H1 (cell line): ENCODE results near the gene CYP2J2. TPM values are rescaled to one million over a fixed set of nuclear protein-coding genes. Genes with fewer than 3 reads are reported as not detected.

Experiments used
- CREB1 ChIP-seq: IDR thresholded peaks from 2 replicates; pipeline ENCODE4 v1.6.1; 2012; ENCODE audit warnings: inconsistent platforms
- SRF ChIP-seq: IDR thresholded peaks from 2 replicates; pipeline ENCODE4 v1.6.1; 2011; ENCODE audit warnings: mild to moderate bottlenecking, low read depth, low read length, moderate library complexity
- polyA plus RNA-seq, 7 experiments: library from polyadenylated mRNA; depleted of rRNA in 3 of 7; stranded (reverse) in 5 of 7; unstranded in 2 of 7; fragments of >200 nt in 5 of 7; fragments of 200-250 nt in 2 of 7; gene quantifications; 1 replicate in 5 of 7; 2 replicates in 1 of 7; 4 replicates in 1 of 7; pipeline versions ENCODE4 v1.2.1 to v1.2.3, GENCODE V29; 2011 to 2013; ENCODE audit warnings: missing spikeins in 2 of 7, mixed read lengths in 2 of 7
- total RNA-seq: library from RNA; stranded (reverse); fragmentation: NEBNext Ultra II Directional; extraction: Animal tissue kit (Norgen Biotek cat#: 25700); gene quantifications from 2 replicates; pipeline ENCODE4 v1.2.1, GENCODE V29; 2021

Gene CYP2J2
- total and polyA plus RNA-seq, 2 of the 8 experiments (the other 6 are each of a cell fraction or from before 2014, with no cell fraction given), result 0.59 to 2.1 TPM

- TF ChIP-seq SRF (no peak), CREB1 (no peak)
Observed at GRCh38 chr1:59903141-59903754, 23.3 kb downstream of the CYP2J2 start (continued).
